Vagina (tissue), 2 donors: ENCODE data around the gene PGLYRP3. TPM values are rescaled to one million over a fixed set of nuclear protein-coding genes. Genes with fewer than 3 reads are reported as not detected.

Experiments
- DNase-seq, 2 donors: peaks; one replicate each; pipeline ENCODE4 v3.0.0-alpha.2; 2017; ENCODE audit errors: extremely low spot score in 2 of 2
- H3K27ac ChIP-seq: fragments of 200-600 bp; sonication (generic); one replicate; pipeline ENCODE4 v1.5.1; 2019
- H3K27me3 ChIP-seq: fragments of 200-600 bp; sonication (generic); one replicate; pipeline ENCODE4 v1.5.1; 2019
- H3K36me3 ChIP-seq, 2 donors: fragments of 200-600 bp; sonication (generic); one replicate each; pipeline ENCODE4 v1.5.1; 2017 to 2019
- H3K4me1 ChIP-seq: fragments of 200-600 bp; sonication (generic); one replicate; pipeline ENCODE4 v1.5.1; 2019
- H3K4me3 ChIP-seq, 2 donors: fragments of 200-600 bp; sonication (generic); 1 replicate in 1 of 2; 2 replicates in 1 of 2; pipeline ENCODE4 v1.5.1; 2016 to 2019
- H3K9me3 ChIP-seq: fragments of 200-600 bp; sonication (generic); one replicate; pipeline ENCODE4 v1.5.1; 2019
- CTCF ChIP-seq, 3 experiments: fragments of 450-650 bp in 2 of 3; fragments of 200-600 bp in 1 of 3; sonication (generic) in 1 of 3; IDR thresholded peaks; one replicate each; pipeline ENCODE4 v1.5.1; 2017 to 2019; ENCODE audit warnings: antibody characterized with exemption in 3 of 3, mild to moderate bottlenecking in 2 of 3, moderate library complexity in 2 of 3
- POLR2A ChIP-seq, 2 donors: fragments of 450-650 bp; IDR thresholded peaks; one replicate each; pipeline ENCODE4 v1.6.1; 2017; ENCODE audit warnings: antibody characterized with exemption in 2 of 2, mild to moderate bottlenecking in 2 of 2, moderate library complexity in 2 of 2
- POLR2AphosphoS5 ChIP-seq, 2 donors: sonication (generic); formaldehyde crosslinking; IDR thresholded peaks; one replicate each; pipeline ENCODE4 v1.9.0; 2017; ENCODE audit warnings: antibody characterized with exemption in 2 of 2, mild to moderate bottlenecking in 2 of 2, low read depth in 1 of 2; ENCODE audit not compliant: insufficient read depth in 1 of 2
- intact Hi-C: fragments of 100-400 bp; cut with DNase I; formaldehyde crosslinking; loops from one replicate; pipeline ENCODE4 v1.15.1; 2023
- small RNA-seq: library from RNA; depleted of rRNA; stranded (forward); fragments of <200 nt; gene quantifications from one replicate; pipeline ENCODE3, GENCODE V24; 2016
- total RNA-seq: library from RNA; depleted of rRNA; stranded (reverse); fragments of >200 nt; gene quantifications from one replicate; pipeline ENCODE4 v1.2.3, GENCODE V29; 2016

PGLYRP3 gene
- total RNA-seq, 1 donor from 2014 or later = 28.7 TPM

GRCh38 chr1:153248176-153248879 lies 64.4 kb downstream of the PGLYRP3 start:
- TF ChIP-seq POLR2A (IDR thresholded peaks at IDR 0.05) (no peak), POLR2AphosphoS5 (IDR thresholded peaks at IDR 0.05; ENCODE audit: insufficient read depth in 1 of 2, low read depth in 1 of 2) (no peak), CTCF (IDR thresholded peaks at IDR 0.05) (no peak)
- intact Hi-C loops = no loop called here
- peak in 1 of 2 donors; percentile 70 for DNase-seq
- H3K4me1 ChIP-seq = no peaks in the 10 kb centered on the region
- no peaks in the 10 kb centered on the region for H3K36me3 ChIP-seq
- no peak overlapping the region for H3K27ac ChIP-seq
- no peak overlapping the region for H3K4me3 ChIP-seq
- H3K9me3 ChIP-seq = no peaks in the 10 kb centered on the region
- no peaks in the 10 kb centered on the region for H3K27me3 ChIP-seq

Small RNA genes within 50 kb of the gene (small RNA-seq; reads per million reads assigned to genes)
- gene RNU6-160P = not detected

Other genes starting within 250 kb of the PGLYRP3 start
- not detected for gene SPRR2B, start 241.3 kb downstream of the PGLYRP3 start, total RNA-seq
- 11.8 TPM for gene SPRR2E, start 218.4 kb downstream of the PGLYRP3 start, total RNA-seq
- gene SPRR2F, start 199.4 kb downstream of the PGLYRP3 start, total RNA-seq = 2.5 TPM
- not detected for gene SPRR2G, start 162.1 kb downstream of the PGLYRP3 start, total RNA-seq
- gene LELP1, start 109.5 kb downstream of the PGLYRP3 start, total RNA-seq = not detected
- not detected for gene PRR9, start 95.4 kb downstream of the PGLYRP3 start, total RNA-seq
- gene LORICRIN, start 53.3 kb downstream of the PGLYRP3 start, total RNA-seq = not detected
- gene PGLYRP4, start 35.9 kb upstream of the PGLYRP3 start, total RNA-seq = 3.9 TPM
- gene S100A9, start 44.9 kb upstream of the PGLYRP3 start, total RNA-seq = 4,658 TPM
- 4.2 TPM for gene S100A12, start 62.7 kb upstream of the PGLYRP3 start, total RNA-seq
- gene S100A8, start 78.1 kb upstream of the PGLYRP3 start, total RNA-seq = 1,155 TPM
- gene S100A7A, start 103.6 kb upstream of the PGLYRP3 start, total RNA-seq = not detected
- 36.6 TPM for gene S100A7, start 147.7 kb upstream of the PGLYRP3 start, total RNA-seq
- gene S100A6, start 223.0 kb upstream of the PGLYRP3 start, total RNA-seq = 562 TPM
- not detected for gene S100A5, start 228.0 kb upstream of the PGLYRP3 start, total RNA-seq
- gene S100A4, start 232.9 kb upstream of the PGLYRP3 start, total RNA-seq = 375 TPM
- 9.6 TPM for gene S100A3, start 236.3 kb upstream of the PGLYRP3 start, total RNA-seq